Breast epithelium (tissue), 4 donors: Measurements from ENCODE around the gene IKZF5. TPM values are rescaled to one million over a fixed set of nuclear protein-coding genes. Genes with fewer than 3 reads are reported as not detected.

Source experiments
- DNase-seq, 2 donors: peaks; one replicate each; pipeline ENCODE4 v3.0.0-alpha.2; 2019; ENCODE audit warnings: low spot score in 2 of 2
- H3K27ac ChIP-seq, 2 donors: fragments of 200-600 bp; sonication (generic) in 1 of 2; one replicate each; pipeline ENCODE4 v1.5.1; 2016 to 2019; ENCODE audit warnings: mild to moderate bottlenecking in 1 of 2
- H3K27me3 ChIP-seq, 2 donors: fragments of 200-600 bp; sonication (generic) in 1 of 2; one replicate each; pipeline versions ENCODE4 v1.5.1 to v1.6.0; 2017 to 2019; ENCODE audit warnings: control low read depth in 1 of 2, mild to moderate bottlenecking in 1 of 2
- H3K36me3 ChIP-seq: fragments of 200-600 bp; one replicate; pipeline ENCODE4 v1.5.1; 2019
- H3K4me1 ChIP-seq, 2 donors: fragments of 200-600 bp; sonication (generic); one replicate each; pipeline ENCODE4 v1.5.1; 2016 to 2019; ENCODE audit warnings: control low read depth in 1 of 2
- H3K4me3 ChIP-seq, 3 donors: fragments of 200-600 bp; sonication (generic); 1 replicate in 2 of 3; 2 replicates in 1 of 3; pipeline ENCODE4 v1.5.1; 2016 to 2019; ENCODE audit warnings: mild to moderate bottlenecking in 3 of 3, moderate library complexity in 2 of 3
- H3K9me3 ChIP-seq, 2 donors: fragments of 200-600 bp; sonication (generic) in 1 of 2; one replicate each; pipeline ENCODE4 v1.5.1; 2016 to 2019; ENCODE audit warnings: control low read depth in 1 of 2
- POLR2A ChIP-seq: fragments of 450-650 bp; IDR thresholded peaks from one replicate; pipeline ENCODE4 v1.6.1; 2016; ENCODE audit warnings: antibody characterized with exemption, mild to moderate bottlenecking, moderate library complexity
- POLR2AphosphoS5 ChIP-seq, 3 donors: sonication (generic); formaldehyde crosslinking; IDR thresholded peaks; one replicate each; pipeline ENCODE4 v1.6.1; 2017; ENCODE audit warnings: antibody characterized with exemption in 3 of 3
- intact Hi-C: fragments of 100-400 bp; cut with DNase I; formaldehyde crosslinking; loops from one replicate; pipeline ENCODE4 v1.15.1; 2023; ENCODE audit warnings: low total_unique reads
- total RNA-seq, 3 donors: library from RNA; depleted of rRNA; stranded (reverse); fragments of >200 nt; gene quantifications; one replicate each; pipeline ENCODE4 v1.1.0, GENCODE V29; 2016
- TF ChIP-seq, protein P1 (sequence below), 3 donors: fragments of 450-650 bp; IDR thresholded peaks; one replicate each; pipeline ENCODE4 v1.5.1; 2016 to 2017; ENCODE audit warnings: antibody characterized with exemption in 3 of 3, mild to moderate bottlenecking in 3 of 3, moderate library complexity in 3 of 3

IKZF5 gene
- total RNA-seq, 3 donors from 2014 or later = 10.5 to 17.7 (median 13.3) TPM

DNA sequence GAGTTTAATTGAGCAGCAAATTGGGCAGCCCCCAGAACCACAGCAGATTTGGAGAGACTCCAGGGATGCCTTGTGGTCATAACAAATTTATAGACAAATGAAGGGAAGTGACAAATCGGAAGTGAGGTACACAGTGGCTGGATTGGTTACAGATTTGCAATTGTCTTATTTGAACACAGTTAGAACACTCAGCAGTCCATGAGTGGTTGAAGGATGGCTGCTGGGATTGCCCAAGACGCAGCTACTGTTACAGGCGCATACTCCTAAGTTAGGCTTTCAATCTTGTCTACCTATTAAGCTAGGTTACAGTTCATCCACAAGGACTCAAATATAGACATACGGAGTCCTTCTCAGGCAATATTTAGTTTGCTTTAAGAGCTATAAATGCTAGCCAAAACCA lies 7.6 kb upstream of the IKZF5 start:
- no peak for TF ChIP-seq POLR2AphosphoS5 (IDR thresholded peaks at IDR 0.05)
- no peak for TF ChIP-seq POLR2A
- TF ChIP-seq, protein P1, sequence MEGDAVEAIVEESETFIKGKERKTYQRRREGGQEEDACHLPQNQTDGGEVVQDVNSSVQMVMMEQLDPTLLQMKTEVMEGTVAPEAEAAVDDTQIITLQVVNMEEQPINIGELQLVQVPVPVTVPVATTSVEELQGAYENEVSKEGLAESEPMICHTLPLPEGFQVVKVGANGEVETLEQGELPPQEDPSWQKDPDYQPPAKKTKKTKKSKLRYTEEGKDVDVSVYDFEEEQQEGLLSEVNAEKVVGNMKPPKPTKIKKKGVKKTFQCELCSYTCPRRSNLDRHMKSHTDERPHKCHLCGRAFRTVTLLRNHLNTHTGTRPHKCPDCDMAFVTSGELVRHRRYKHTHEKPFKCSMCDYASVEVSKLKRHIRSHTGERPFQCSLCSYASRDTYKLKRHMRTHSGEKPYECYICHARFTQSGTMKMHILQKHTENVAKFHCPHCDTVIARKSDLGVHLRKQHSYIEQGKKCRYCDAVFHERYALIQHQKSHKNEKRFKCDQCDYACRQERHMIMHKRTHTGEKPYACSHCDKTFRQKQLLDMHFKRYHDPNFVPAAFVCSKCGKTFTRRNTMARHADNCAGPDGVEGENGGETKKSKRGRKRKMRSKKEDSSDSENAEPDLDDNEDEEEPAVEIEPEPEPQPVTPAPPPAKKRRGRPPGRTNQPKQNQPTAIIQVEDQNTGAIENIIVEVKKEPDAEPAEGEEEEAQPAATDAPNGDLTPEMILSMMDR (IDR thresholded peaks at IDR 0.05) = no peak
- intact Hi-C loops = no loop called here
- no peaks in the 10 kb centered on the region for H3K4me1 ChIP-seq
- no peak overlapping the region for H3K4me3 ChIP-seq
- H3K27me3 ChIP-seq = no peaks in the 10 kb centered on the region
- DNase-seq = no peak
- no peaks in the 10 kb centered on the region for H3K36me3 ChIP-seq
- H3K27ac ChIP-seq = no peak overlapping the region
- H3K9me3 ChIP-seq = no peaks in the 10 kb centered on the region

DNA sequence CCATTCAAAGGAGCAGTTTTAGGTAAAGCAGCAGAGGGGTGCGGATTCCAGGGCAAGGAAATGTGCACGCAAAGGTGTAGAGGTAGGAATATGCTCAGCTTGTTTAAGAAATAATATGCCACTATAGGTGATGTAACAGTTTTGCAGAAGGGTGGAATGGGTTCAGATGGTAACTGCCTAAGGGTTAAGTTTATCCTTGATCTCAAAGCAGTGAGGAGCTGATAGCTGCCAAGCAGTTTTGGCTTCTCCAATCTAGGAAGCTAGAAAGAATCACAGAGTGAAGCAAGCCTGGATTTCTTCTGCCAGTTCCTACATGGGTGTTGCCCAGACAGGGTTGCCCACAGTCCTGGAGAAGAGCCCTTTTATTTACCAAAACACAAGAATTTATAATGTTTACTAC lies 6.2 kb upstream of the IKZF5 start:
- intact Hi-C loops = no loop called here
- Histone ChIP-seq H3K4me3 (no peak overlapping the region), H3K27ac (no peak overlapping the region), H3K9me3 (no peaks in the 10 kb centered on the region), H3K4me1 (peaks cover 0 to 7% of the 10 kb centered on the region in 2 donors), H3K36me3 (no peaks in the 10 kb centered on the region), H3K27me3 (no peaks in the 10 kb centered on the region)
- DNase-seq = no peak
- TF ChIP-seq, protein P1 (IDR thresholded peaks at IDR 0.05) = no peak
- no peak for TF ChIP-seq POLR2A
- TF ChIP-seq POLR2AphosphoS5 (IDR thresholded peaks at IDR 0.05) = no peak

DNA sequence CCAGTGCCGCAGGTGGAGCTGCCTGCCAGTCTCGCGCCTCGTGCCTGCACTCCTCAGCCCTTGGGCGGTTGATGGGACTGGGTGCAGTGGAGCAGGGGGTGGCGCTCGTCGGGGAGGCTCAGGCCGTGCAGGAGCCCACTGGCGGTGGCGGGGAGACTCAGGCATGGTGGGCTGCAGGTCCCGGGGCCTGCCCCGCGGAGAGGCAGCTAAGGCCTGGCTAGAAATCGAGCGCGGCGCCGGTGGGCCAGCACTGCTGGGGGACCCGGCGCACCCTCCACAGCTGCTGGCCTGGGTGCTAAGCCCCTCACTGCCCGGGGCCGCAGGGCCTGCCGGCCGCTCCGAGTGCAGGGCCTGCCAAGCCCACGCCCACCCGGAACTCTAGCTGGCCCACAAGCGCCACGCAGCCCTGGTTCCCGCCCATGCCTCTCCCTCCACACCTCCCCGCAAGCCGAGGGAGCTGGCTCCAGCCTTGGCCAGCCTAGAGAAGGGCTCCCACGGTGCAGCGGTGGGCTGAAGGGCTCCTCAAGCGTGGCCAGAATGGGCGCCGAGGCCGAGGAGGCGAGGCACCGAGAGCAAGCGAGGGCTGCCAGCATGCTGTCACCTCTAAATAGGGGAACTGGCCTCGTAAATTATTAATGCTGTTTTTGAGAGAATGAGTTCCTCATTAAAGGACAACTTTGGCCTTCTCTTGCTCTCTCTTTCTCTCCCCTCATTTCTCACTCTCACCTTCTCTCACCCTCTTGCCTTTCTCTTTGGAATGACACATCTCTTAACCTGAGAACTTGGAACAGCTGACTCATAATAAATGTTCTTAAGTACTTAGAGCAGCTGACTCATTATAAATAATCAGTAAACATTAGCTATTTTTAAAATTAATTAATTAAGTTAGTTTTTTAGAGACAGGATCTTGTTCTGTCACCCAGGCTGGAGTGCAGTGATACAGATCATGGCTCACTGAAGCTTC lies 5.1 kb upstream of the IKZF5 start:
- H3K36me3 ChIP-seq = no peaks in the 10 kb centered on the region
- peaks cover 0 to 10% of the 10 kb centered on the region in 2 donors for H3K4me1 ChIP-seq
- intact Hi-C loops = no loop called here
- TF ChIP-seq POLR2A (no peak), POLR2AphosphoS5 (IDR thresholded peaks at IDR 0.05) (no peak)
- TF ChIP-seq, protein P1 (IDR thresholded peaks at IDR 0.05) = no peak
- no peak for DNase-seq
- H3K27me3 ChIP-seq = no peaks in the 10 kb centered on the region
- H3K4me3 ChIP-seq = no peak overlapping the region
- no peaks in the 10 kb centered on the region for H3K9me3 ChIP-seq
- H3K27ac ChIP-seq = no peak overlapping the region

GRCh38 chr10:123011987-123012386 lies 3.4 kb upstream of the IKZF5 start:
- no peak overlapping the region for H3K27ac ChIP-seq

More at GRCh38 chr10:123011987-123012386, 3.4 kb upstream of the IKZF5 start:
- H3K9me3 ChIP-seq = no peaks in the 10 kb centered on the region
- H3K27me3 ChIP-seq = no peaks in the 10 kb centered on the region
- peaks cover 0 to 16% of the 10 kb centered on the region in 2 donors for H3K4me1 ChIP-seq
- DNase-seq = no peak
- intact Hi-C loops = no loop called here
- H3K36me3 ChIP-seq = no peaks in the 10 kb centered on the region
- no peak for TF ChIP-seq POLR2A
- no peak for TF ChIP-seq POLR2AphosphoS5 (IDR thresholded peaks at IDR 0.05)
- TF ChIP-seq, protein P1 (IDR thresholded peaks at IDR 0.05) = no peak
- no peak overlapping the region for H3K4me3 ChIP-seq
